IMR-90 (cell line): ENCODE measurements around the gene URI1. TPM values are rescaled to one million over a fixed set of nuclear protein-coding genes. Genes with fewer than 3 reads are reported as not detected.
A peak's percentile ranks its signal among the peaks of the same experiment; 100 is the strongest.

ENCODE experiments used
- ATAC-seq: fragments of 200-7000 bp; cut with Tn5 transposase; 2 replicates; pipeline ENCODE4 v1.9.1; 2020; ENCODE audit warnings: low read depth, mild to moderate bottlenecking, moderate library complexity
- BruUV-seq: library from RNA; stranded (reverse); fragments of 400-500 nt; replicated peaks from 2 replicates; lab custom pipeline; 2021; lab: Mats Ljungman, UMichigan
- CTCF ChIA-PET: fragments of 300-600 bp; formaldehyde crosslinking; extraction: SDS; loops from one replicate; lab custom pipeline; 2021; ENCODE audit warnings: antibody characterized with exemption; lab: Yijun Ruan, JAX
- POLR2A ChIA-PET: fragments of 300-600 bp; sonication (Branson Sonifier 250); formaldehyde crosslinking; loops from one replicate; lab custom pipeline; 2022; ENCODE audit warnings: antibody characterized with exemption; ENCODE audit not compliant: unreplicated experiment; lab: Charles Lee
- DNase-seq: peaks from one replicate; pipeline ENCODE4 v3.0.0; 2013
- H2AFZ ChIP-seq: replicated peaks from 2 replicates; pipeline ENCODE3; 2013; ENCODE audit warnings: low read length, mild to moderate bottlenecking; ENCODE audit not compliant: poor library complexity
- H2AK5ac ChIP-seq: 2 replicates; pipeline ENCODE4 v1.6.1; 2013; ENCODE audit warnings: low read depth, low read length, inconsistent platforms
- H2AK9ac ChIP-seq: replicated peaks from 2 replicates; pipeline ENCODE3; 2013; ENCODE audit warnings: mild to moderate bottlenecking, low read depth, low read length, moderate library complexity; ENCODE audit not compliant: poor library complexity
- H2BK120ac ChIP-seq: 2 replicates; pipeline ENCODE4 v1.6.1; 2013; ENCODE audit warnings: low read depth, low read length, inconsistent platforms
- H2BK15ac ChIP-seq: 3 replicates; pipeline ENCODE4 v1.6.1; 2013; ENCODE audit warnings: low read depth, low read length, inconsistent platforms
- H2BK20ac ChIP-seq: 2 replicates; pipeline ENCODE4 v1.6.1; 2013; ENCODE audit warnings: low read depth, mild to moderate bottlenecking, inconsistent platforms, low read length, moderate library complexity
- H2BK5ac ChIP-seq: 2 replicates; pipeline ENCODE4 v1.6.1; 2013; ENCODE audit warnings: mild to moderate bottlenecking, low read depth, low read length, inconsistent platforms; ENCODE audit not compliant: poor library complexity, severe bottlenecking
- H3K14ac ChIP-seq: replicated peaks from 2 replicates; pipeline ENCODE4 v1.6.1; 2013; ENCODE audit warnings: low read depth, low read length, inconsistent platforms
- H3K18ac ChIP-seq: 2 replicates; pipeline ENCODE4 v1.6.1; 2013; ENCODE audit warnings: low read depth, low read length, control low read depth
- H3K23ac ChIP-seq: 2 replicates; pipeline ENCODE4 v1.6.1; 2013; ENCODE audit warnings: low read depth, low read length, inconsistent platforms
- H3K27ac ChIP-seq: 2 replicates; pipeline ENCODE4 v1.5.1; 2013; ENCODE audit warnings: mild to moderate bottlenecking, control low read depth, low read length; ENCODE audit not compliant: insufficient read depth
- H3K27me3 ChIP-seq: 2 replicates; pipeline ENCODE4 v1.6.1; 2013; ENCODE audit warnings: low read length; ENCODE audit not compliant: control insufficient read depth, insufficient read depth
- H3K36me3 ChIP-seq: 2 replicates; pipeline ENCODE4 v1.6.1; 2013; ENCODE audit warnings: low read length, mixed read lengths; ENCODE audit not compliant: control insufficient read depth, insufficient read depth
- H3K4ac ChIP-seq: 2 replicates; pipeline ENCODE4 v1.6.1; 2013; ENCODE audit warnings: low read depth, low read length, inconsistent platforms
- H3K4me1 ChIP-seq: 2 replicates; pipeline ENCODE4 v1.6.1; 2013; ENCODE audit warnings: low read length, mixed read lengths; ENCODE audit not compliant: control insufficient read depth, insufficient read depth
- H3K4me2 ChIP-seq: 2 replicates; pipeline ENCODE4 v1.6.1; 2013; ENCODE audit warnings: low read depth, mild to moderate bottlenecking, control low read depth, low read length, moderate library complexity
- H3K4me3 ChIP-seq: 2 replicates; pipeline ENCODE4 v1.5.1; 2013; ENCODE audit warnings: low read depth, mild to moderate bottlenecking, control low read depth, low read length, moderate library complexity; ENCODE audit not compliant: insufficient read depth
- H3K56ac ChIP-seq: 2 replicates; pipeline ENCODE4 v1.6.1; 2013; ENCODE audit warnings: low read length, inconsistent platforms; ENCODE audit not compliant: insufficient read depth; ENCODE audit errors: extremely low read depth
- H3K79me1 ChIP-seq, 2 experiments: 2 replicates each; pipeline ENCODE4 v1.6.1; 2013; ENCODE audit warnings: low read length in 2 of 2, inconsistent platforms in 1 of 2, low read depth in 1 of 2
- H3K9ac ChIP-seq: 2 replicates; pipeline ENCODE4 v1.6.1; 2013; ENCODE audit warnings: low read depth, low read length, control low read depth
- H3K9me1 ChIP-seq: 2 replicates; pipeline ENCODE4 v1.6.1; 2013; ENCODE audit warnings: low read length, inconsistent platforms; ENCODE audit not compliant: insufficient read depth
- H3K9me3 ChIP-seq: 2 replicates; pipeline ENCODE4 v1.6.1; 2013; ENCODE audit warnings: low read length; ENCODE audit not compliant: control insufficient read depth, insufficient read depth
- H4K20me1 ChIP-seq: 2 replicates; pipeline ENCODE4 v1.6.1; 2013; ENCODE audit warnings: low read length, inconsistent platforms; ENCODE audit not compliant: insufficient read depth
- H4K5ac ChIP-seq: 2 replicates; pipeline ENCODE4 v1.6.1; 2013; ENCODE audit warnings: mild to moderate bottlenecking, low read depth, low read length, control low read depth
- H4K8ac ChIP-seq, 2 experiments: 2 replicates each; pipeline ENCODE4 v1.6.1; 2013; ENCODE audit warnings: low read depth in 2 of 2, low read length in 2 of 2, control low read depth in 1 of 2, inconsistent platforms in 1 of 2
- H4K91ac ChIP-seq: 2 replicates; pipeline ENCODE4 v1.6.1; 2013; ENCODE audit warnings: low read depth, low read length, inconsistent platforms; ENCODE audit not compliant: insufficient read depth
- CHD1 ChIP-seq: IDR thresholded peaks from 2 replicates; pipeline ENCODE4 v1.6.1; 2012; ENCODE audit warnings: low read depth, low read length, improper control_type of control experiment
- MAFK ChIP-seq: IDR thresholded peaks from 2 replicates; pipeline ENCODE4 v1.6.1; 2012; ENCODE audit warnings: low read depth, low read length, improper control_type of control experiment
- MAZ ChIP-seq: IDR thresholded peaks from 2 replicates; pipeline ENCODE4 v1.6.1; 2012; ENCODE audit warnings: low read depth, mild to moderate bottlenecking, low read length, improper control_type of control experiment, moderate library complexity, borderline replicate concordance
- SMC3 ChIP-seq: fragments of 150-350 bp; IDR thresholded peaks from 2 replicates; pipeline ENCODE4 v1.6.1; 2016; ENCODE audit warnings: low read depth, mild to moderate bottlenecking, antibody characterized with exemption, low read length, moderate library complexity
- WGBS, 2 experiments: methylation state at CpG; one replicate each; pipeline versions ENCODE4 v1.1.5 to v1.1.7; 2013; ENCODE audit warnings: missing lambda C conversion rate in 2 of 2; ENCODE audit not compliant: insufficient read length in 1 of 2; ENCODE audit errors: extremely low coverage in 2 of 2; 5-methylcytosine and 5-hydroxymethylcytosine counted together
- dilution Hi-C: fragments of 300-500 bp; cut with HindIII; formaldehyde crosslinking; loops from one replicate; pipeline ENCODE4 v1.14.3; 2018; ENCODE audit warnings: low sequenced_read_pairs; ENCODE audit not compliant: unreplicated experiment
- in situ Hi-C: fragments of 300-500 bp; cut with MboI; formaldehyde crosslinking; loops from 3 replicates; pipeline ENCODE4 v1.14.3; 2019; ENCODE audit warnings: low sequenced_read_pairs, inconsistent platforms, mixed read lengths
- intact Hi-C: fragments of 100-400 bp; cut with micrococcal nuclease; formaldehyde crosslinking; loops from 2 replicates; pipeline ENCODE4 v1.10.0; 2022
- polyA plus RNA-seq, 3 experiments: library from polyadenylated mRNA; depleted of rRNA; stranded (reverse); fragments of >200 nt; gene quantifications; 2 replicates each; pipeline ENCODE4 v1.2.3, GENCODE V29; 2012; ENCODE audit warnings: low replicate concordance in 1 of 3
- total RNA-seq: library from RNA; depleted of rRNA; stranded (reverse); fragments of >200 nt; gene quantifications from 2 replicates; pipeline ENCODE4 v1.2.3, GENCODE V29; 2012

Gene URI1
- total and polyA plus RNA-seq, 2 of the 4 experiments (the other 2 are of a cell fraction): 43.2 to 45.3 TPM

- H2BK20ac ChIP-seq: no peak overlapping the region
- no peak overlapping the region for H2AK5ac ChIP-seq
- H3K9me3 ChIP-seq: 0 out of 2 replicates have a peak, but pooled peaks cover 2% of the 10 kb centered on the region
- no peak overlapping the region for H3K4ac ChIP-seq
- dilution Hi-C loops (no loop called here), in situ Hi-C loops (no loop called here), intact Hi-C loops (no loop called here)
- no peak overlapping the region for H4K8ac ChIP-seq
- H3K9me1 ChIP-seq: peaks cover under 1% of the 10 kb centered on the region; the same call in 1 of the 2 replicates
- H4K91ac ChIP-seq: no peak overlapping the region
- no peak overlapping the region for H3K23ac ChIP-seq
- H2BK15ac ChIP-seq: no peak overlapping the region
- no peak overlapping the region for H2AK9ac ChIP-seq
- 0 out of 2 replicates have a peak, but pooled peaks cover under 1% of the 10 kb centered on the region for H3K36me3 ChIP-seq
- no TSS peak for BruUV-seq
- no peak overlapping the region for H3K18ac ChIP-seq
- H3K4me2 ChIP-seq: peak overlapping the region; percentile 36; the same call in 1 of the 2 replicates
- DNase-seq (no peak), ATAC-seq (no peak)
- ChIA-PET POLR2A (no interaction called here), CTCF (no interaction called here)
- H3K14ac ChIP-seq: no peak overlapping the region
- H2BK5ac ChIP-seq: no peak overlapping the region
- H3K27me3 ChIP-seq: no peaks in the 10 kb centered on the region
- no peaks in the 10 kb centered on the region; the same call in 1 of the 2 replicates for H3K4me1 ChIP-seq
- no peak overlapping the region for H2AFZ ChIP-seq
- no peak overlapping the region for H3K27ac ChIP-seq
- H2BK120ac ChIP-seq: no peak overlapping the region
- TF ChIP-seq MAZ: no peak
- TF ChIP-seq SMC3: no peak
- no peak for TF ChIP-seq MAFK
- no peak for TF ChIP-seq CHD1
- H3K56ac ChIP-seq: no peak overlapping the region
- no CpG with 5 or more reads among the region's 6 CpGs for WGBS, 2 experiments
- H3K79me1 ChIP-seq: peaks cover 12 to 16% of the 10 kb centered on the region in 2 experiments
- H3K9ac ChIP-seq: no peak overlapping the region
- no peaks in the 10 kb centered on the region for H4K20me1 ChIP-seq
- H4K5ac ChIP-seq: peak overlapping the region; percentile 43; the same call in 1 of the 2 replicates
- no peak overlapping the region for H3K4me3 ChIP-seq
Measured at GRCh38 chr19:30003866-30004265, 61.8 kb downstream of the URI1 start.
